Measurements from ENCODE around the gene STAT5B.

DNA sequence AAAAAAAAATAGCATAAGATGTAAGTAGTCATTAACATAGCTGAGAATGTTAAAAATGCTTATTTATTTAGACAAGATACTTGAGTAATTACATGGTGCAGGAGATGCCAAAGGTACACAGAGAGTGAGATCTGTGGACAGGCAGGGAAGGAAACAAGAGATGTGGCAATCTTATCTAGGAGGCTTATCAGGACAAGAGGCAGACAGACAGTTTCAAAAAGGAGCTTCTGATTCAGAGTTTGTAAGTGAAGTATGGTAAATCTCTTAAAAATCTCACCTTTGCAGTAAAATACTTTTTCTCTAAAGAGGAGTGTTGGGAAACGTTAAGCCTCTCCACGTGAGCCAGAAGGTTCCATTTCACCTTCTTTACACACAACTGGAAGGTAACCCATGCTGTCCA, 62.0 kb downstream of the STAT5B start:
- TF ChIP-seq, protein P1, sequence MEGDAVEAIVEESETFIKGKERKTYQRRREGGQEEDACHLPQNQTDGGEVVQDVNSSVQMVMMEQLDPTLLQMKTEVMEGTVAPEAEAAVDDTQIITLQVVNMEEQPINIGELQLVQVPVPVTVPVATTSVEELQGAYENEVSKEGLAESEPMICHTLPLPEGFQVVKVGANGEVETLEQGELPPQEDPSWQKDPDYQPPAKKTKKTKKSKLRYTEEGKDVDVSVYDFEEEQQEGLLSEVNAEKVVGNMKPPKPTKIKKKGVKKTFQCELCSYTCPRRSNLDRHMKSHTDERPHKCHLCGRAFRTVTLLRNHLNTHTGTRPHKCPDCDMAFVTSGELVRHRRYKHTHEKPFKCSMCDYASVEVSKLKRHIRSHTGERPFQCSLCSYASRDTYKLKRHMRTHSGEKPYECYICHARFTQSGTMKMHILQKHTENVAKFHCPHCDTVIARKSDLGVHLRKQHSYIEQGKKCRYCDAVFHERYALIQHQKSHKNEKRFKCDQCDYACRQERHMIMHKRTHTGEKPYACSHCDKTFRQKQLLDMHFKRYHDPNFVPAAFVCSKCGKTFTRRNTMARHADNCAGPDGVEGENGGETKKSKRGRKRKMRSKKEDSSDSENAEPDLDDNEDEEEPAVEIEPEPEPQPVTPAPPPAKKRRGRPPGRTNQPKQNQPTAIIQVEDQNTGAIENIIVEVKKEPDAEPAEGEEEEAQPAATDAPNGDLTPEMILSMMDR (IDR thresholded peaks at IDR 0.05), result no peak
- no peak for TF ChIP-seq POLR2A (IDR thresholded peaks at IDR 0.05)
- TF ChIP-seq POLR2AphosphoS5 (IDR thresholded peaks at IDR 0.05), result no peak
